NCI-H1417 treated with DMSO at 0.1 percent for 48 hours (cell line): Measurements from ENCODE around the gene EOLA2.
A peak's percentile ranks its signal among the peaks of the same experiment; 100 is the strongest.
"Not testable (repeated sequence)": the region's sequence is repeated elsewhere in the genome, so short reads cannot be mapped to it uniquely, and the experiment has no call there.

Experiments
- DNase-seq: peaks from one replicate; lab custom pipeline; 2025; lab: John Stamatoyannopoulos, UW

The EOLA2 gene

GRCh38 chrX:149938427-149938880 is at the start of gene EOLA2:
TSS of gene EOLA2 (minus strand) at chrX:149938491. CDS start at chrX:149933874, 4,617 bp downstream.
- peak; percentile 55 for DNase-seq

DNA sequence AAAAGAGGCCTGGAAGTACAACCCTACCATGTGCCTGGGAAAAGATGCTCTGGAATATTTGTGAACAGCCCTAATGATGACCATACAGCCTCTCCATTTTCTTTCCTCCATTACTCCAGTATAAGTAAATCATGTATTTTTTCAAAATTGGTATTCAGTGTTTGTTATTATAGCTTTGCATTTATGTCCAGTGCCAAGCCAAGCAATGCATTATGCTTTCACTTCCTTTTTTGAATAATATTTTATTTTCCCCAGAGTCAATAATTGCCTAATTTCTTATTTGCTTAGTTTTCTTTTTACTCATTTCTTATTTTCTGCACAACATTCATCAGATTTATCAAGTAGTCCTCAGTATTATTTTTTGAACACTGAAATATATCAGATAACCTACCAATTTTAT is 49.3 kb upstream of the EOLA2 start:
- DNase-seq, result no peak

DNA sequence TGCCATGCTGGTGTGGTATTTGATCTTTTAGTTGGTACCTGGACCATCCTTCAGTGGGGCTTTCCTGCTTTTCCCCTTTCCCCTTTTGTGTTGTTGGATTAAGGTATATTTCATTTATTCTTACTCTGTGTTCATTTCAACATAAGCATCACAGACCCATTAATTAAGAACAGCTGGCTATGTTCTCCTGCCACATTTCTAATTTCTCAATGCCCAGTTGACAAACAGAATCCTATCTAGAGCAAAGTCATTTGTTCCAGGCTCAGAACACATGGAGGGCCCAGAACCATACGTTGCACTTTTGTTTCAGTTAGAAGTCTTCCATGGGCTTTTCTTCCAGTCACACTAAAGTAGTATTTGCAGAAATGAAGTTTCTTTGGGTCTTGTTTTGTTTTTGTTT is 46.1 kb upstream of the EOLA2 start:
- no peak for DNase-seq

GRCh38 chrX:149982310-149982709 is 44.0 kb upstream of the EOLA2 start:
- no peak for DNase-seq

DNA sequence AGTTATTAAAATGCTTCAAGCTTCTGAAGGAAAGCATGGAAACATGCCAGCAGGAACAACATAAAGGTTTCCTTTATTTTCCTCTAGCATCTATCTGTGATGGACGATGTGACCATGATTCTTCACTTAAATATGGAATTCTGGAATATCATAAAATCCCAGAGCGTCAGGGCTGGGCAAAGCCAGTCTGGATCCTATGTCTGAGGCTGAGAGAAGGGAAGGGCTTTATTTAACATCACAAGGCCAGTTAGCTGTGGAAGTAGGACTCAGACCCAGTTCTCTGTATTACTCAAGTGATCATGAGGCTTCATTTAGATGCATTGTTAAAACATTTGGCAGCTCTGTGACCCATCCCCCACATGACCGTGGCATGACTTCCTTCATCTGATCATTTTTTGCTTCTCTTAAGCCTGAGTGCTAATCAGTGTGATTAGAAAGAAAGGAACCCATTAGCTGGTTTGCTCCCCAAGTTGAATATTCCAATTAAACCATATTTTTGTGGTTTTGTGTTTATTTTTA is 40.9 kb upstream of the EOLA2 start:
- no peak for DNase-seq

DNA sequence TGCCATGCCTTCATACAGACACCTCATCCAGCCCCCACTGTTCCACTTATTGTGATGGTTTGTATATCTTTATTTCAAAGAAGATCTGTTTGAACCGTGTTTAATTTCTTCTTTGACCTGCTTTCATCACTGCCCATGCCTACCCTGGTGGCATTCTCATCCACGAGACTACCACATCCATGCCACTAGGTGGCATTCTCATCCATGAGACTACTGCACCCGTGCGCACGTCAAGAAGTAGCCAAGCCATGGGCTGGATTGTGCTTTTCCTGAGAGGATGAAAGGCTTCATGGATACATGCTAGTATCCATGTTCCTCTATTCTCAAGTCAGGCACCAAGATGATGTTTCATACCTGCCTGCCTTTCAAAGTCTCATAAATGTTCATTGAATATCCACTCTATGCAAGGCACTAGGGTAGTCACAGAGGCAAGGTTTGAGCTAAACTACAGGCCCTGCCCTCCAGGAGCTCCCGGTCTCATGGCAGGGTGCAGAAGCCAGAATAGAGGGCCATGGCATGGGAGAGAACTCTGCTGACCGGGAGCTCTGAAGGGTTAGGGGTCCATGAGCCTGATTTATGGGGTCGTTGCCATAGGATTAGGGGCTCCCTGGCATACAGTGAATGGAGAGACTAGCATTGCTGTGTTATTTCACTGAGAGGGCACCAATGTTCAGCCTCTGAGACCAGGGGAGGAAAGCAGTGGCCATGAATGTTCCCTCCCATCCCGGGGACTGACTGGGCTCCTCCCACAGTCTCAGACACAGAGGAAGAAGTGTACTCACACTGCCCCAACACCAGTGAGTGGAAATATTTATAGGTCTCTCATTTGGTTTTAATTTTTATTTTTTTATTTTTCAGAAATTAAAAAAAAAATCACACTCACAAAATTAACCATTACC is 24.8 kb upstream of the EOLA2 start:
- peak; percentile 1 for DNase-seq

GRCh38 chrX:149962010-149962409 is 23.7 kb upstream of the EOLA2 start:
- no peak for DNase-seq

DNA sequence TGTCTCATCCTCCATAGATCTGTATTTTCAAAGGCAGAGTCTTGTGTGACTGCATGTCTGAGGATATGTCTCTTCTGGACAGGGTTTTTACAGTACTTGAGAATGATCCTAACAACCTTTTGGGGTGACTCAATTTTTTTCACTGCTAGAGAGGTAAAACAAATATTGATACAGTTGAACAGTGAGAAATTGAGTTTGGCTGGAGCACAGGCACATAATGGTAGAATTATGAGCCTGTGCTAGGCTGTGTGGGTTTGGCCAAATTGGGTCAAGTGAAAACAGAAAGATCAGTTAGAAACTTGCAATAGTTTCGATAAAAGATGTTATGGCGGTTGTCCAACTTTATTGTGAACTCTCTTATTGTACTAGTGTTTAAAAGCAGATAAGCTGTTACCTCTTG is 23.3 kb upstream of the EOLA2 start:
- no peak for DNase-seq

DNA sequence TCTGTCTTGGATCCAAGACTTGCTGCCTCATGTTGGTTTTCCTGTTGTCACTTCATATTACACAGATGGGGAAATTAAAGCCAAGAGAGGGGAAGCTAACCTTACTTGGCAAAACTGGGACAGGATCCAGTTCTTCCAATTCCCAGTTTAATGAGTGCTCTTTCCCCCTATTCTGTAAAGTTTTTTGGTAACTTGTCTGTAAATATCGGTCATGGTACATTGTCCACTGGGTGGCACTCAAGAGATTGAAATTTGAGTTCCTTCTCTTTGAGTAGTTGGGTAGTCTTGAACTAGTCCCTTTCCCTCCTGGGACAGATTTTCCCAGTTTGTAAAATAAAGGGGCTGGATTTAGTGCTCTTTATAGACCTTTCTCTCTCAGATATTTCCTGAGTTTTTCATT is 12.4 kb upstream of the EOLA2 start:
- DNase-seq, result peak; percentile 0

DNA sequence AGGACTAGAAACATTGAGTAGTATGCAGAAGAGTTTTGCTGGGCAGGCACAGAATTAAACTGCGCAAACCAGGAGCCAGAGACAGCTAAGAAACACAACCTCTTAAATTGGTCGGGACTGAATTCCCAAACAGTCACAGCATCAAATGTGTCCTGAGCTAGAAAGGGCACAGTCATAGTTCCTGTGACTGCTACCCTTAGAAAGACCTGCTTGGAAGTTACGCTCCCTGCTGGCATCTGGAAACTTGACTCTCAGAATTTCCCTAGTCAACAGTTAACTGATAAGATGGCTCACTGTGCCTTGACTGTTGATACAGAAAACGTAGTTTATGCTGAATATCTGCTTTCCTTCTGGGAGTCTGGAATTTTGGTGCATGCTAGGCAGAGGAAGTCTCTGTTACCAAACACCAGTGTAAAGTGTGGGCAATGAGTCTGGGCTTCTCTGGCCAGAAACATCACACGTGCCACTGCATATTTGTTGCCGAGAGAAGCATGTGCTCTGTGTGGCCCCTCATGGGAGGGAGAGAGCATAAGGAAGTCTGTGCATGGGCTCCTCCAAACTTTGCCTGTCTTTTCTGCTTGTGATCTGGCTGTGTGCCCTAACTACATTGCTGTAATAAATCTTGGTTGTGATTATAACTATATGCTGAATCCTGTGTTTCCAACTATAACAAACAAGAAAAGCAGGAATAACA is 11.6 kb upstream of the EOLA2 start:
- DNase-seq, result no peak

- DNase-seq, result no peak
Observed at GRCh38 chrX:149948016-149948415, 9.7 kb upstream of the EOLA2 start.

DNA sequence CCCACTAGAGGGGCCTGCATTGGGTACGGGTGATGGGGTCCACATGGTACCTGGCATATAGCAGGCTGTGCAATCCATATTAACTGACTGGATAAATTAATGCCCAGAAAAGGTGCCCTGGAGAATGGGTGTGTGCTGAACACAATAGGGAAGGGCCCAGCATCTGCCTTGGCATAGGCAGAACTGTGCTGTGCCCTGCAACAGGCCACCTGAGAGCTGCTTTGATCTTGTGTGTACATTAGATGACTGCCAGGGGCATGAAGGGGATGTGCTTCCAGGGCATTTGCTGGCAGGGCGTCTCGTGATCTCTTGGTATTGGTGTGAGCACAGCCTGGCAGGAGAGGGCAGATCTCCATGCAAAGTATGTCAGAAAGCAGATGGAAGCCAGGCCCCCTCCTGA is 8.6 kb upstream of the EOLA2 start:
- not testable (repeated sequence) for DNase-seq

DNA sequence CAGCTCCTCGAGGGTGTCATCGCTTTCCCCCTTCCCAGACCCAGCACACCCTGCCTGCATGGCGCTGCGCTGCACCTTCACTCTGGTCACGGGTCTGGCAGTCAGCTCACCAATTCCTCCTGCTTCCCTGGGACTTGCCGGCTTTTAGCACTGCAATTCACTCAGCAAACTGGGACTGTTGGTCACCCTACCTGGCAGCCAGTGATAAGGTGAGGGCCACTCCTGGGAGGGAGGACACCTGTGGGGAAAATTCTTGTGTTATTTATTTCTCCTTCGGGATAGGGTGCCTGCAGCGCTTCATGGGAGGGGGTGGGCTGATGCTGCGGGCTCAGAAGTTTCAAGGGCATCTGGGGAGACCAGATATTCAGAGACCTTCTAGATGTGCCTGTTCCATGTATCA is 7.5 kb upstream of the EOLA2 start:
- not testable (repeated sequence) for DNase-seq

DNA sequence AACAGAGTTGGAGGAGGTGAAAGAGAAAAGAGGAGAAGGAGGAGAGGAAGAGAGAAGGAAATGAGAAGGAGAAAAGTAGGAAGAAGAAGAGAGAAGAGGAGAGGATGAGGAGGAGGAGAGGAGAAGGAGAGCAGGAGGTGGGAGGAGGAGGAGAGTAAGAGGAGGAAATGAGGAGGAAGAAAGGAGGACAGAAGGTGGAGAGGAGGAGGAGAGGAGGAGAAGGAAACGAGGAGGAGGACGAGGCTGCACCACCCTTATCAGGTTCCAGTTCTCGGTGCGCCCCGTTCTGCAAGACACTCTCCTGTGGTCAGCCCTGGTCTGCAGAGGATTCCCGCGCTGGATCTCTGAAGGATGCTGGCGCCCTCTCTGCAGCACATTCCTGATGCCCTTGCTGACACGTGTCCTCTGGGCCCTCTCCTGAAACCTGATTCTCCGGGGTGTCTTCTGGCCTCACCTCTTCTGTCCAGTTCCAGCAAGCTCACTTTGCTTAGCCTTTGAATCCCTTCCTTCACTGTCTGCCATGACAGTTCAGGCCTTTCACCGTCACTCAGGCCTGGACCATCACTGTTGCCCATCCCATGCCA is 6.9 kb upstream of the EOLA2 start:
- DNase-seq, result not testable (repeated sequence)

- DNase-seq, result not testable (repeated sequence)
Observed at GRCh38 chrX:149940674-149941024, 2.4 kb upstream of the EOLA2 start.

- DNase-seq, result peak; percentile 77
Observed at GRCh38 chrX:149939905-149940673, 1.8 kb upstream of the EOLA2 start.

DNA sequence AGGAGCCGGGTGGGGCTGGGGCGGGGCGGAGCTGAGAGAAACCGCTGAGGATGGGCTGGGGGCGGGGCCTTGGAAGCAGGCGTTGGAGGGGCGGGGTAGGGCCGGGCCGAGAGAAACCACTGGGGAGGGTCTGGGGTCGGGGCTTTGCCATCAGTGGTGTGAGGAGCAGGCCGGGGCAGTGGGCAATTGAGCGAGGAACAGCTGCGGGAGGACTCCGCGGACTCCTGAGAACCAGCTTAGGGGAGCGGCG is 1.3 kb upstream of the EOLA2 start:
- peak; percentile 18 for DNase-seq

DNA sequence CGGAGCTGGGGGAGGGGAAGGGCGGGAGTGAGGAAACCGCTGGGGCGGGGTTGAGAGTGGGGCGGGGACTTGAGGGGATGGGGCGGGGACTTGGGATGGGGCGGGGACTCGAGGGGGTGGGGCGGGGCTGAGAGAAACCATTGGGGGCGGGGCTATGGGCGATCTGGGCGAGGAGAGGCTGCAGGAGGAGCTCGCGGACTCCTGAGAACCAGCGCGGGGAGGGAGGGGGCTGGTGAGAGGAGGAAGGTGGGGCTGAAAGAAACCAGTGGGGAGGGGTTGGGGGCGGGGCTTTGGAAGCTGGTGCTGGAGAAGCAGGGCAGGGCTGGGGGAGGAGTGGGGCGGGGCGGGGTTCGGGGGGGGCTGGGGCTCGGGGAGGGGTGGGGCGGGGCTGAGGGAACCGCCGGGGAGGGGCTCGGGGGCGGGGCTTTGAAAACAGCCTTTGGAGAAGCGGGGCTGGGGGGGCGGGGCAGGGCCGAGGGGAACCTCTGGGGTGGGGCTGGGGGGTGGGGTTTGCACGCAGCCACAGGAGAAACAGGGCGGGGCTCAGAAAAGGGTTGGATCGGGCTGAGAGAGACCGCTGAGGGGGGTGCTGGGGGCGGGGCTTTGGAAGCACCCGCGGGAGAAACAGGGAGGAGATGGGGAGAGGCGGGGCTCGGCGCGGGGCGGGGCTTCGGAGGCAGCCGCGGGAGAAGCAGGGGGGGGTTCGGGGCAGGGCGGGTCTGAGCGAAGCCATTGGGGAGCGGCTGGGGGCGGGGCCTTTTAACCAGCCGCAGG is 777 bp upstream of the EOLA2 start:
- DNase-seq, result peak; percentile 18

DNA sequence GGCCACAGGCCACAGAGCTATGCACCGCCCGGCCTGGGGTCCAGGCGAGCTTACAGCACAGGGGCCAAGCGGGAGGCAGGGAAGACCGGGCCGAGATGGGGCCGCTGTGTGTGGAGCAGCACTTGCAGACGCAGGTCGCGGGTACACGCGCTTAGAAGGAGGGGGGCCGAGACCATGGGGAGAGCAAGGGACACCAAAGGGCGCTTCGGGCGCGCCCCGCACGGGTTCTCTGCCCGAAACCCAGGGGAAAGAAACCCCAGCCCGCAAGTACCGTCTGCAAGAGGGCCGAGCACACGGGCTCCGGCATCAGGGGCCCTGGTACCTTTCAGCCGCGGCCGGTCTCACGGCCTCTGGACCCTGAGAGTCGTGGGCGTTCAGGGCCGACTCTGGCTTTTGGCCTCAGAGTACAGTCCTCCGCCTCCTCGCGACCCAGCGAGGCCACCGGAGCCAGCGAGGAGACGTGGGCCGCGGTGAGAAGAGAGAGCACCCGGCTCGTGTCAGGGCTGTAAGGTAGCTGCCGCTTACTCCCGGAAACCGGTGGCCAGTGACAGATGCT is 342 bp downstream of the EOLA2 start:
- DNase-seq, result no peak

GRCh38 chrX:149937328-149937727 is 963 bp downstream of the EOLA2 start:
- not testable (repeated sequence) for DNase-seq

DNA sequence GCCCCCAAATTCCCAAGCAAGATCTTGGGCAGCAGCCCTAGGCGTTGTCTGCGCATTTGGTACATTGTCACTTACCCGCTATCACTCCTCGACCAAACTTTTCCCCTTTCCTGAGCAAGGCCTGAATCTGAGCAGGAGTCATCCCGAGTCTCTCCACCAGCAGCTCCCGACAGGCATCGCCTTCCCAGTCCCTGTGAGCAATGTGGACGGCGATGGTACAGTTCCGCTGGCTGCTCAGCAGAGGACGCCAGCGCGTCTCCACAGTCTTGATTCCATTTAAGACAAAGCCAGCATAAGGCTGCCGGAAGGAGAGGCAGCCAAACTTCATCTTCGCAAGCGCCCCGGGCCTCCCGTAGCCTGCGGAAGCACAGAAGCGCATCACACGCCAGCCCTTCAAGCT is 4.7 kb downstream of the EOLA2 start:
- DNase-seq, result not testable (repeated sequence)
